ENCODE measurements around the gene LIN37.

DNA sequence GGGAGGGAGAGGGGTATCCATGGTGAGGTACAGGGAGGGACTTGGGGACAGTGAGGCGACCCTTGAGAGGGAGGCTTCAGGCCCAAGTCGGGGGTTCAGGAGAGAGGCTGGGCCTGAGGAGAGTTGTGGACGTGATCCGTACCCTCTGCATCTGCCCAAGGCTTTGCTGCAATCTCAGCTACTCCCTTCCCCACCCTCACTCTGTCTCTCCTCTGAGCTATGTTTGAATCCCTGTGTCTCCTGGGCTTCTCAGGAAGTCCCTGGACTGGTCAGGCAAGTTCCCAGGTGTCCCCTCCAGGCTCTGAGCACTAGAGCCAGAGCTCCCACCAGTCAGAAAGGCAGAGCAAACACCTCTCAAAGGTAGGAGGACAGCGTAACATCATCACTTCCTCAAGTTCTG lies 1.8 kb downstream of the LIN37 start:
- TF ChIP-seq POLR2A (IDR thresholded peaks at IDR 0.05) = no peak
- no peak for TF ChIP-seq CTCF (IDR thresholded peaks at IDR 0.05)

Data from testis (tissue), 2 donors.